ENCODE measurements around the gene DYRK1A. TPM values are rescaled to one million over a fixed set of nuclear protein-coding genes. Genes with fewer than 3 reads are reported as not detected.

Gene DYRK1A
- total and polyA plus RNA-seq, 2 of the 13 experiments (the other 11 are each of a cell fraction or from before 2014, with no cell fraction given) = 24.6 to 34.2 TPM

- Histone ChIP-seq H3K4me3 (replicated peaks in 1 of 3; ENCODE audit: insufficient read depth in 1 of 3, low read depth in 2 of 3, low read length in 3 of 3) (no peak overlapping the region), H3K79me2 (ENCODE audit: insufficient read depth, low read length) (peaks cover 99% of the 10 kb centered on the region), H3K27me3 (ENCODE audit: control insufficient read depth in 1 of 2, insufficient read depth in 2 of 2, low read length in 2 of 2) (no peaks in the 10 kb centered on the region), H3K27ac (ENCODE audit: extremely low read length, insufficient read depth, low read length) (no peak overlapping the region), H3K36me3 (replicated peaks in 1 of 2; ENCODE audit: control insufficient read depth in 1 of 2, insufficient read depth in 2 of 2, low read length in 2 of 2) (0 out of 5 replicates have a peak, but pooled peaks cover 0 to 4% of the 10 kb centered on the region in 2 experiments), H3K9me3 (ENCODE audit: low read length) (no peaks in the 10 kb centered on the region), H2AFZ (ENCODE audit: low read length) (no peak overlapping the region), H3K4me1 (ENCODE audit: insufficient read depth, low read length) (peaks cover 89% of the 10 kb centered on the region), H3K4me2 (ENCODE audit: low read depth, low read length) (no peak overlapping the region), H4K20me1 (ENCODE audit: insufficient read depth, low read length) (peaks cover 95% of the 10 kb centered on the region), H3K9ac (ENCODE audit: insufficient read depth, low read depth, low read length) (no peak overlapping the region)
- WGBS (ENCODE audit: low lambda C conversion rate) = 92% methylated on average over 5 of the region's 5 CpGs
- ATAC-seq (no peak), FAIRE-seq (no peak), DNase-seq (ENCODE audit: low spot score) (no peak)
- ChIA-PET CTCF (ENCODE audit: low intra/inter-chr PET ratio, low total read pairs) (no interaction called here), POLR2A (interaction anchor here (1.1 to 2.4 kb wide), 2 partner anchors 8 to 107 kb away, joined by 4 to 12 read pairs; partner anchors contain the start of genes DYRK1A and VPS26C)
- TF ChIP-seq FOXA3 (CRISPR knock-in tag; IDR thresholded peaks at IDR 0.05) (no peak), LBX2 (CRISPR knock-in tag; IDR thresholded peaks at IDR 0.05; ENCODE audit: borderline replicate concordance) (no peak), NCOA2 (CRISPR knock-in tag; IDR thresholded peaks at IDR 0.05) (no peak), EED (CRISPR knock-in tag; IDR thresholded peaks at IDR 0.05) (no peak), NFYB (CRISPR knock-in tag; IDR thresholded peaks at IDR 0.05) (no peak), ZNF83 (CRISPR knock-in tag; IDR thresholded peaks at IDR 0.05; ENCODE audit: borderline replicate concordance) (no peak)
- TF ChIP-seq, protein P1, sequence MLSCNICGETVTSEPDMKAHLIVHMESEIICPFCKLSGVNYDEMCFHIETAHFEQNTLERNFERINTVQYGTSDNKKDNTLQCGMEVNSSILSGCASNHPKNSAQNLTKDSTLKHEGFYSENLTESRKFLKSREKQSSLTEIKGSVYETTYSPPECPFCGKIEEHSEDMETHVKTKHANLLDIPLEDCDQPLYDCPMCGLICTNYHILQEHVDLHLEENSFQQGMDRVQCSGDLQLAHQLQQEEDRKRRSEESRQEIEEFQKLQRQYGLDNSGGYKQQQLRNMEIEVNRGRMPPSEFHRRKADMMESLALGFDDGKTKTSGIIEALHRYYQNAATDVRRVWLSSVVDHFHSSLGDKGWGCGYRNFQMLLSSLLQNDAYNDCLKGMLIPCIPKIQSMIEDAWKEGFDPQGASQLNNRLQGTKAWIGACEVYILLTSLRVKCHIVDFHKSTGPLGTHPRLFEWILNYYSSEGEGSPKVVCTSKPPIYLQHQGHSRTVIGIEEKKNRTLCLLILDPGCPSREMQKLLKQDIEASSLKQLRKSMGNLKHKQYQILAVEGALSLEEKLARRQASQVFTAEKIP (CRISPR knock-in tag; IDR thresholded peaks at IDR 0.05; ENCODE audit: borderline replicate concordance) = no peak
- intact Hi-C loops (cut with micrococcal nuclease; ENCODE audit: unreplicated experiment) = no loop called here
- BruUV-seq (replicated peaks) = no TSS peak
- in situ Hi-C loops (cut with HindIII; ENCODE audit: extremely low pct_ligation_motif_present, low pct_unique_long_range_greater_than_20kb) = no loop called here
These were observed 7.5 kb downstream of the DYRK1A start for GRCh38 chr21:37374027-37374426.
